Measurements from ENCODE around the gene PITX1.

Gene PITX1

DNA sequence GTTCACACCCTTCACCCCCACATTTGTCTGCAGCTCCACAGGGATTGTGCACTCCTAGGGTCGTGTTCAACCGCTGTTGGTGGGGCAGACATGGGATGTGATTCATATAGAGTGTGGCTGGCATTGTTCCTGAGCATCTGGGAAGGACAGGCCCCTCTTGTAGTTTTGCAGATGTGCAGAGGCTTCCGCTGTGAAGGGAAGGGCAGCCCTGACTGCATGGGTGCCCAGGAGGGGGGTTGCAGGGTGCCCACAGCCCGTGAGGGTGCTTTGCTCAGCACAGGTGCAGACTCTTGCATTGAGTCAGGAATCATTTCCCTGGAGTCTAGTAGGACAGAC lies 30.2 kb upstream of the PITX1 start:
- TF ChIP-seq EZH2phosphoT487 (IDR thresholded peaks at IDR 0.05; ENCODE audit: low read depth): no peak
- TF ChIP-seq, protein P1, sequence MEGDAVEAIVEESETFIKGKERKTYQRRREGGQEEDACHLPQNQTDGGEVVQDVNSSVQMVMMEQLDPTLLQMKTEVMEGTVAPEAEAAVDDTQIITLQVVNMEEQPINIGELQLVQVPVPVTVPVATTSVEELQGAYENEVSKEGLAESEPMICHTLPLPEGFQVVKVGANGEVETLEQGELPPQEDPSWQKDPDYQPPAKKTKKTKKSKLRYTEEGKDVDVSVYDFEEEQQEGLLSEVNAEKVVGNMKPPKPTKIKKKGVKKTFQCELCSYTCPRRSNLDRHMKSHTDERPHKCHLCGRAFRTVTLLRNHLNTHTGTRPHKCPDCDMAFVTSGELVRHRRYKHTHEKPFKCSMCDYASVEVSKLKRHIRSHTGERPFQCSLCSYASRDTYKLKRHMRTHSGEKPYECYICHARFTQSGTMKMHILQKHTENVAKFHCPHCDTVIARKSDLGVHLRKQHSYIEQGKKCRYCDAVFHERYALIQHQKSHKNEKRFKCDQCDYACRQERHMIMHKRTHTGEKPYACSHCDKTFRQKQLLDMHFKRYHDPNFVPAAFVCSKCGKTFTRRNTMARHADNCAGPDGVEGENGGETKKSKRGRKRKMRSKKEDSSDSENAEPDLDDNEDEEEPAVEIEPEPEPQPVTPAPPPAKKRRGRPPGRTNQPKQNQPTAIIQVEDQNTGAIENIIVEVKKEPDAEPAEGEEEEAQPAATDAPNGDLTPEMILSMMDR (IDR thresholded peaks at IDR 0.05; ENCODE audit: low read depth, low read length): no peak

DNA sequence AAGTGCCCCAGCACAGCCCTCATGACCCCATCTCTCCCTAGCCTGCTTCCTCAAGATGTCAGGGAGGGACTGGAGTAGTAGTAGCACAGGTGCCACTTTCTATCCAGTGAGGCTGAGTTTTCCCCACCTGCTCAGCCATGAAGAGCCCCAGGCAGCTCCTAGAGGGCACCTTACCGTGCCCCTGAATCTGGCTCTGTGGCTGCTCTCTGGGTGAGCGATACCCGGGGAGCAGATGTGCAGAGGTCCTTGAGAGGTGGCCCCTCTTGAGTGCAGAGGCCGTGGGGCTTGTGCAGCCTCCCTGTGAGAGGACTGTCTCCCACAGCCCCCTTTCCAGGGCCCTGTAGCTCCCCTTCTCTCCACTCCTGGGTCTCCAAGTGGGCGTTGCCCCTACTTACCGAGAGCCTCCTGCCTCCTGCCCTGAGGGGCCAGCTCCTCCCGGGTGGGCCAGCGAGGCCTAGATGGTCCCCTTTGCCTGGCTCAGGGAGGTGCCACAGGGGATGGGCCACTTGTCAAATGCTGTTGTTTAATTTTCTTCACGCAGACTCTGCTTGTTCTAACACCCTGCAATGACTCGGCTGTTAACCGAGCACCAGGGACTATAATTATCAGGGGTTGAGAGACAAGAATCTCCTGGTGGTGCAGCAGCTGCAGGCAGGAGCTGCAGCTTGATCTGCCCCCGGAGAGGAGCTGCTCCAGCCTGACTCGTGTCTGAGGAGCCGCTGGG lies 29.6 kb upstream of the PITX1 start:
- no peak overlapping the region for H3K9ac ChIP-seq (ENCODE audit: low read length)
- no peak overlapping the region for H3K4me3 ChIP-seq (ENCODE audit: low read length)
- no peaks in the 10 kb centered on the region for H3K4me1 ChIP-seq (ENCODE audit: low read length)
- no peaks in the 10 kb centered on the region for H4K20me1 ChIP-seq (ENCODE audit: insufficient read depth, low read length)
- H3K36me3 ChIP-seq (replicated peaks; ENCODE audit: low read depth, low read length): no peaks in the 10 kb centered on the region
- no peak overlapping the region for H2AFZ ChIP-seq (ENCODE audit: low read depth, low read length)
- no peaks in the 10 kb centered on the region for H3K27me3 ChIP-seq (ENCODE audit: low read depth, low read length)
- H3K4me2 ChIP-seq (ENCODE audit: low read length): no peak overlapping the region
- H3K79me2 ChIP-seq (ENCODE audit: low read length): no peaks in the 10 kb centered on the region
- no peak overlapping the region for H3K27ac ChIP-seq (ENCODE audit: low read length)
- no peaks in the 10 kb centered on the region for H3K9me3 ChIP-seq (ENCODE audit: insufficient read depth, low read length)
- TF ChIP-seq EZH2phosphoT487 (IDR thresholded peaks at IDR 0.05; ENCODE audit: low read depth): no peak
- TF ChIP-seq, protein P1 (IDR thresholded peaks at IDR 0.05; ENCODE audit: low read depth, low read length): no peak

More for the DNA sequence above, 30.2 kb upstream of the PITX1 start:
- Histone ChIP-seq H3K9ac (ENCODE audit: low read length) (no peak overlapping the region), H3K4me1 (ENCODE audit: low read length) (no peaks in the 10 kb centered on the region), H3K9me3 (ENCODE audit: insufficient read depth, low read length) (no peaks in the 10 kb centered on the region), H3K4me3 (ENCODE audit: low read length) (no peak overlapping the region), H3K4me2 (ENCODE audit: low read length) (no peak overlapping the region), H3K27ac (ENCODE audit: low read length) (no peak overlapping the region), H2AFZ (ENCODE audit: low read depth, low read length) (no peak overlapping the region), H4K20me1 (ENCODE audit: insufficient read depth, low read length) (no peaks in the 10 kb centered on the region), H3K36me3 (replicated peaks; ENCODE audit: low read depth, low read length) (no peaks in the 10 kb centered on the region), H3K79me2 (ENCODE audit: low read length) (no peaks in the 10 kb centered on the region), H3K27me3 (ENCODE audit: low read depth, low read length) (no peaks in the 10 kb centered on the region)

DNA sequence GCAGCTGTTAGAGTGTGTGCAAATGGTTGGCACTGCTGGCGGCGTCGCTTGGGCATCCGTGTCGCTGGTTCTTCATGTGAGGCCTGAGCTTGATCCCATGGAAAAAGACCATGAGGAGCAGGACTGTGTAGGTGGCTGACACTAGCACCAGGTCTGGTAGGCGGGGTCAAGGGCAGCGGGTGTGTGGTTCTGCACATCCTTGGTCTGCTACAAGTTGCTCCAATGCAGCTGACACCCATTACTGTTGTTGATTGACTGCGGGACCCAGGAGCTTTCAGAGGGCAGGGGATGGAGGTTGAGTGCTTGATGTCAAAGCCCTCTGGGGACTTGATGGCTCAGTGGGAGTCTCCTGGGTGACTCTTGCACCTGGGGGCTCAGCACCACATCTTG lies 29.0 kb upstream of the PITX1 start:
- H3K79me2 ChIP-seq (ENCODE audit: low read length): no peaks in the 10 kb centered on the region
- no peaks in the 10 kb centered on the region for H3K4me1 ChIP-seq (ENCODE audit: low read length)
- H3K27me3 ChIP-seq (ENCODE audit: low read depth, low read length): no peaks in the 10 kb centered on the region
- H3K4me2 ChIP-seq (ENCODE audit: low read length): no peak overlapping the region
- no peak overlapping the region for H3K9ac ChIP-seq (ENCODE audit: low read length)
- no peaks in the 10 kb centered on the region for H4K20me1 ChIP-seq (ENCODE audit: insufficient read depth, low read length)
- no peak overlapping the region for H2AFZ ChIP-seq (ENCODE audit: low read depth, low read length)
- no peak overlapping the region for H3K27ac ChIP-seq (ENCODE audit: low read length)
- TF ChIP-seq, protein P1 (IDR thresholded peaks at IDR 0.05; ENCODE audit: low read depth, low read length): no peak
- no peak for TF ChIP-seq EZH2phosphoT487 (IDR thresholded peaks at IDR 0.05; ENCODE audit: low read depth)
- no peaks in the 10 kb centered on the region for H3K9me3 ChIP-seq (ENCODE audit: insufficient read depth, low read length)
- no peaks in the 10 kb centered on the region for H3K36me3 ChIP-seq (replicated peaks; ENCODE audit: low read depth, low read length)
- H3K4me3 ChIP-seq (ENCODE audit: low read length): no peak overlapping the region

DNA sequence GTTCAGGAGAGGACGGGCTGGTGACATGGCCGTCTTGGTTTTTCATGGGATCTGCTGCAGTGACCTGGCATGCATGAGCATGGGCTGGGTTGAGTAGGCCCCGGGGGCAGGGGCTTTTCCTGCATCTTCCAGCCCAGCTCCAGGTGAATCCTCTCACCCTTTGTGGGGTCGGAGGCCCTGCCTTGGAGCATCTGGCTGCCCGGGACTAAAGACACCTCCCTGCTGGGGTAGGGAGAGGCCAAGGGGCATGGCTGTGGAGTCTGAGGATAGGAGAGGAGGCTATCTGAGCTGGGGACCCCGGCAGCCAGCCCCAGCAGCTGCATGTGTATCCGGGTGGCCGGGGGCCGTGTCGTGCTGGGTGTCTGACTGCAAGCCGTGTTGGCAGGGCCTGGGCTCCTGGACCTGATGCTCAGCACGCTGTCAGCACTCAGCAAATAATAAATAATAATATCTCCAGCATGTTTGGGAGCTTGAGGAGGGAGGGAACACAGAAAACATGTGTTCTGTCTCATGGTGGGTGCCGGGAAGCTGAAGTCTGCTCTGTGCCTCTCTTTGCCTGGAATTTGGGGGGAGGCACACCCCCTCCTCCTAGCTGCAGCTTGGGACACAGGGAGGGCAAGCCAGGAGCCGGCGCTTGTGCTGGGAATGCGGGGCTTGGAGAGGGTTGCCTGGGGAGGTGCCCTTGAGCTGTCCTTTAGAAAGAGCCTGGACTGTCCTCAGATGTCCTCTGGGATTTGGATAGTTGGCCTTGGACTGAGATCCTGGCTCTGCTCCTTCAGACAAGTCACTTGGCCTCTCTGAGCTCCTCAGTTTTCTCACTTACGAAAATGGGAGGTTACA lies 28.4 kb upstream of the PITX1 start:
- H3K4me2 ChIP-seq (ENCODE audit: low read length): no peak overlapping the region
- H3K4me3 ChIP-seq (ENCODE audit: low read length): no peak overlapping the region
- no peaks in the 10 kb centered on the region for H3K4me1 ChIP-seq (ENCODE audit: low read length)
- no peak overlapping the region for H2AFZ ChIP-seq (ENCODE audit: low read depth, low read length)
- H3K36me3 ChIP-seq (replicated peaks; ENCODE audit: low read depth, low read length): no peaks in the 10 kb centered on the region
- no peak for TF ChIP-seq EZH2phosphoT487 (IDR thresholded peaks at IDR 0.05; ENCODE audit: low read depth)
- TF ChIP-seq, protein P1 (IDR thresholded peaks at IDR 0.05; ENCODE audit: low read depth, low read length): no peak
- no peak overlapping the region for H3K9ac ChIP-seq (ENCODE audit: low read length)
- no peak overlapping the region for H3K27ac ChIP-seq (ENCODE audit: low read length)
- H3K9me3 ChIP-seq (ENCODE audit: insufficient read depth, low read length): no peaks in the 10 kb centered on the region
- no peaks in the 10 kb centered on the region for H3K79me2 ChIP-seq (ENCODE audit: low read length)
- H4K20me1 ChIP-seq (ENCODE audit: insufficient read depth, low read length): no peaks in the 10 kb centered on the region
- no peaks in the 10 kb centered on the region for H3K27me3 ChIP-seq (ENCODE audit: low read depth, low read length)
